HG03565 (cell line): ENCODE measurements around the gene KCTD12.
A peak's percentile ranks its signal among the peaks of the same experiment; 100 is the strongest.
"Not testable (repeated sequence)": the region's sequence is repeated elsewhere in the genome, so short reads cannot be mapped to it uniquely, and the experiment has no call there.

Source experiments
- ATAC-seq: cut with Tn5 transposase; IDR thresholded peaks from one replicate; pipeline ENCODE4 v1.9.1; 2021; ENCODE audit warnings: mild to moderate bottlenecking, moderate library complexity; ENCODE audit not compliant: unreplicated experiment

Gene KCTD12

GRCh38 chr13:76886292-76887075 lies at the start of gene KCTD12:
TSS of gene KCTD12 (minus strand) at chr13:76886405. CDS start at chr13:76886148, 257 bp downstream.
- peak; percentile 53 for ATAC-seq

GRCh38 chr13:76934671-76935070 lies 48.5 kb upstream of the KCTD12 start:
- no peak for ATAC-seq

GRCh38 chr13:76932076-76932475 lies 45.9 kb upstream of the KCTD12 start:
- no peak for ATAC-seq

- ATAC-seq, result peak; percentile 61
Measured at GRCh38 chr13:76929851-76930374, 43.7 kb upstream of the KCTD12 start.

- ATAC-seq, result peak; percentile 58
Measured at GRCh38 chr13:76929320-76929719, 43.1 kb upstream of the KCTD12 start.

- ATAC-seq, result no peak
Measured at GRCh38 chr13:76928456-76928855, 42.3 kb upstream of the KCTD12 start.

- no peak for ATAC-seq
Measured at GRCh38 chr13:76927955-76928354, 41.8 kb upstream of the KCTD12 start.

- ATAC-seq, result no peak
Measured at GRCh38 chr13:76925115-76925514, 38.9 kb upstream of the KCTD12 start.

- no peak for ATAC-seq
Measured at GRCh38 chr13:76921516-76921915, 35.3 kb upstream of the KCTD12 start.

GRCh38 chr13:76917755-76918481 lies 31.7 kb upstream of the KCTD12 start:
- ATAC-seq, result not testable (repeated sequence)

- ATAC-seq, result no peak
Measured at GRCh38 chr13:76917095-76917494, 30.9 kb upstream of the KCTD12 start.

GRCh38 chr13:76913898-76914297 lies 27.7 kb upstream of the KCTD12 start:
- no peak for ATAC-seq

GRCh38 chr13:76912476-76912875 lies 26.3 kb upstream of the KCTD12 start:
- ATAC-seq, result no peak

- ATAC-seq, result no peak
Measured at GRCh38 chr13:76904507-76904906, 18.3 kb upstream of the KCTD12 start.

- ATAC-seq, result peak; percentile 96
Measured at GRCh38 chr13:76903544-76904162, 17.4 kb upstream of the KCTD12 start.

GRCh38 chr13:76899066-76899465 lies 12.9 kb upstream of the KCTD12 start:
- ATAC-seq, result not testable (repeated sequence)

GRCh38 chr13:76897171-76897570 lies 11.0 kb upstream of the KCTD12 start:
- not testable (repeated sequence) for ATAC-seq

- ATAC-seq, result peak; percentile 69
Measured at GRCh38 chr13:76894401-76895110, 8.4 kb upstream of the KCTD12 start.

GRCh38 chr13:76892488-76892887 lies 6.3 kb upstream of the KCTD12 start:
- no peak for ATAC-seq

- no peak for ATAC-seq
Measured at GRCh38 chr13:76890021-76890420, 3.8 kb upstream of the KCTD12 start.

GRCh38 chr13:76889254-76889653 lies 3.0 kb upstream of the KCTD12 start:
- no peak for ATAC-seq
